Measurements from ENCODE around the gene PSAP.

The PSAP gene

GRCh38 chr10:71824333-71824732 lies 26.7 kb downstream of the PSAP start:
- DNase-seq = no peak

- no peak for DNase-seq
Observed at GRCh38 chr10:71823356-71823755, 27.7 kb downstream of the PSAP start.

- no peak for DNase-seq
Observed at GRCh38 chr10:71821909-71822763, 28.9 kb downstream of the PSAP start.

- DNase-seq = no peak
Observed at GRCh38 chr10:71820966-71821365, 30.1 kb downstream of the PSAP start.

- DNase-seq = no peak
Observed at GRCh38 chr10:71819985-71820384, 31.1 kb downstream of the PSAP start.

GRCh38 chr10:71819441-71819861 lies 31.6 kb downstream of the PSAP start:
- DNase-seq = no peak

GRCh38 chr10:71818674-71819260 lies 32.3 kb downstream of the PSAP start:
- no peak for DNase-seq

GRCh38 chr10:71817831-71818655 lies 33.0 kb downstream of the PSAP start:
- no peak for DNase-seq

GRCh38 chr10:71816936-71817618 lies 34.0 kb downstream of the PSAP start:
- no peak for DNase-seq

- DNase-seq = no peak
Observed at GRCh38 chr10:71816421-71816851, 34.6 kb downstream of the PSAP start.

- DNase-seq = no peak
Observed at GRCh38 chr10:71815515-71816130, 35.4 kb downstream of the PSAP start.

- DNase-seq = no peak
Observed at GRCh38 chr10:71814922-71815411, 36.1 kb downstream of the PSAP start.

GRCh38 chr10:71812913-71813590 lies 38.0 kb downstream of the PSAP start:
- no peak for DNase-seq

GRCh38 chr10:71812016-71812912 lies 38.8 kb downstream of the PSAP start:
- DNase-seq = peak; percentile 87

- no peak for DNase-seq
Observed at GRCh38 chr10:71811351-71811750, 39.7 kb downstream of the PSAP start.

GRCh38 chr10:71810048-71810750 lies 40.9 kb downstream of the PSAP start:
- no peak for DNase-seq

- DNase-seq = no peak
Observed at GRCh38 chr10:71809628-71810027, 41.4 kb downstream of the PSAP start.

GRCh38 chr10:71807557-71808510 lies 43.2 kb downstream of the PSAP start:
- DNase-seq = no peak
